ENCODE measurements around the gene SIPA1L2.
"Not testable (repeated sequence)": the region's sequence is repeated elsewhere in the genome, so short reads cannot be mapped to it uniquely, and the experiment has no call there.

Gene SIPA1L2

GRCh38 chr1:232612836-232613235 lies 17.1 kb downstream of the SIPA1L2 start:
- not testable (repeated sequence) for DNase-seq

GRCh38 chr1:232611834-232612233 lies 18.1 kb downstream of the SIPA1L2 start:
- DNase-seq = no peak

- not testable (repeated sequence) for DNase-seq
Measured at GRCh38 chr1:232610902-232611745, 18.8 kb downstream of the SIPA1L2 start.

- no peak for DNase-seq
Measured at GRCh38 chr1:232610192-232610901, 19.6 kb downstream of the SIPA1L2 start.

GRCh38 chr1:232608427-232608826 lies 21.5 kb downstream of the SIPA1L2 start:
- DNase-seq = no peak

- no peak for DNase-seq
Measured at GRCh38 chr1:232602622-232603021, 27.3 kb downstream of the SIPA1L2 start.

- DNase-seq = no peak
Measured at GRCh38 chr1:232600424-232601258, 29.3 kb downstream of the SIPA1L2 start.

GRCh38 chr1:232599178-232600041 lies 30.5 kb downstream of the SIPA1L2 start:
- DNase-seq = no peak

GRCh38 chr1:232598837-232599177 lies 31.1 kb downstream of the SIPA1L2 start:
- no peak for DNase-seq

- no peak for DNase-seq
Measured at GRCh38 chr1:232598133-232598532, 31.8 kb downstream of the SIPA1L2 start.

GRCh38 chr1:232597721-232598120 lies 32.2 kb downstream of the SIPA1L2 start:
- DNase-seq = no peak

- DNase-seq = no peak
Measured at GRCh38 chr1:232596666-232597303, 33.1 kb downstream of the SIPA1L2 start.

- DNase-seq = no peak
Measured at GRCh38 chr1:232594768-232595698, 34.9 kb downstream of the SIPA1L2 start.

GRCh38 chr1:232593717-232594502 lies 36.0 kb downstream of the SIPA1L2 start:
- DNase-seq = no peak

- DNase-seq = no peak
Measured at GRCh38 chr1:232591344-232591743, 38.6 kb downstream of the SIPA1L2 start.

GRCh38 chr1:232590744-232591082 lies 39.2 kb downstream of the SIPA1L2 start:
- DNase-seq = no peak

GRCh38 chr1:232589812-232590743 lies 39.9 kb downstream of the SIPA1L2 start:
- no peak for DNase-seq

- no peak for DNase-seq
Measured at GRCh38 chr1:232589111-232589811, 40.7 kb downstream of the SIPA1L2 start.

Measured in activated T-cell treated with anti-CD3 and anti-CD28 coated beads, Interleukin-2, amount 50 U/mL, for 48 hours (primary cell).